MM.1S (cell line): ENCODE data around the gene THAP9.

Source experiments
- CTCF ChIP-seq: fragments of 300-600 bp; sonication (generic); IDR thresholded peaks from 2 replicates; pipeline ENCODE4 v1.5.1; 2016; ENCODE audit warnings: antibody characterized with exemption, low read length, mixed read lengths
- EZH2 ChIP-seq: fragments of 300-600 bp; sonication (generic); optimal IDR thresholded peaks from 2 replicates; pipeline ENCODE3; 2017; ENCODE audit warnings: low read depth, mild to moderate bottlenecking, antibody characterized with exemption, low read length, mixed read lengths
- EZH2phosphoT487 ChIP-seq: fragments of 300-600 bp; sonication (generic); IDR thresholded peaks from 2 replicates; pipeline ENCODE4 v1.6.1; 2018; ENCODE audit warnings: antibody characterized with exemption, low read length

GRCh38 chr4:82905205-82905604 is 4.7 kb downstream of the THAP9 start:
- TF ChIP-seq CTCF = no peak
- 0 out of 2 replicates have a peak, but pooled peaks have one; percentile 85 for TF ChIP-seq EZH2phosphoT487
- TF ChIP-seq EZH2 = no peak
